Hypothalamus (tissue), 51 donors: Measurements from ENCODE around the gene RAPGEFL1.
"Not testable (repeated sequence)": the region's sequence is repeated elsewhere in the genome, so short reads cannot be mapped to it uniquely, and the experiment has no call there.

Experiments
- DNase-seq, 51 donors: peaks; one replicate each; lab custom pipeline; 2025; lab: John Stamatoyannopoulos, UW

Gene RAPGEFL1, protein sequence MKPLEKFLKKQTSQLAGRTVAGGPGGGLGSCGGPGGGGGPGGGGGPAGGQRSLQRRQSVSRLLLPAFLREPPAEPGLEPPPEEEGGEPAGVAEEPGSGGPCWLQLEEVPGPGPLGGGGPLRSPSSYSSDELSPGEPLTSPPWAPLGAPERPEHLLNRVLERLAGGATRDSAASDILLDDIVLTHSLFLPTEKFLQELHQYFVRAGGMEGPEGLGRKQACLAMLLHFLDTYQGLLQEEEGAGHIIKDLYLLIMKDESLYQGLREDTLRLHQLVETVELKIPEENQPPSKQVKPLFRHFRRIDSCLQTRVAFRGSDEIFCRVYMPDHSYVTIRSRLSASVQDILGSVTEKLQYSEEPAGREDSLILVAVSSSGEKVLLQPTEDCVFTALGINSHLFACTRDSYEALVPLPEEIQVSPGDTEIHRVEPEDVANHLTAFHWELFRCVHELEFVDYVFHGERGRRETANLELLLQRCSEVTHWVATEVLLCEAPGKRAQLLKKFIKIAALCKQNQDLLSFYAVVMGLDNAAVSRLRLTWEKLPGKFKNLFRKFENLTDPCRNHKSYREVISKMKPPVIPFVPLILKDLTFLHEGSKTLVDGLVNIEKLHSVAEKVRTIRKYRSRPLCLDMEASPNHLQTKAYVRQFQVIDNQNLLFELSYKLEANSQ

DNA sequence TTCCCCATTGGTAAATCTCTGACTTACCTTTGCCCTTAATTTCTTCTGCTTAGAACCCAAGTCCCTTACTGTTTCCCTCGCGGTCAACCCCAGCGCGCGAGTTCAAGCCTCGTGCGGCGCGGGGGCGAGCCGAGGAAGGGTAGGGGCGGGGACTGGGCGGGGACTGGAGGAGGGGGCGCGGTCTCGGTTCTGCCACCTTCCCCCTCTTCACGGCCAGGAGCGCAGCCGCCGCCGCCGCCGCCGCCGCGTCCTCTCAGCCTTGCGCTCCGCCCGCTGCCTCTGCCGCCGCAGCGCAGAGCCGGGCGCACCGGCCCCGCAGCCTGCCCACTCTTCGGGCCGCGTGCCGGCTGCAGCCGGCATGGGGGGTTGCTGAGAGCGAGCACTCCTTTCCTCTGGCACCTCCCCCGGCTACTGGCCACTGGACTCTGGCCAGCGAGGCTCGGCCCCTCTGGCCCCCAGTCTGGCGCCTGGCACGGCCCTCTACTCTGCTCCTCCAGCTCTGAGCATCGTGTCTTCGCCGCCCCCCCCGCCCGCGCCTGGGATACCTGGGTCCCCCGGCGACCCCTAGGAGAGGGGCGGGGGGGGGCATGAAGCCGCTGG lies at the start of gene RAPGEFL1:
Gene RAPGEFL1, plus strand, starts transcription at position 196 of the 600 bp plus-strand sequence. Its CDS starts 392 bp downstream, at position 588.
- peak in 36 of 51 donors; percentile 8 to 70 (median 46) for DNase-seq

DNA sequence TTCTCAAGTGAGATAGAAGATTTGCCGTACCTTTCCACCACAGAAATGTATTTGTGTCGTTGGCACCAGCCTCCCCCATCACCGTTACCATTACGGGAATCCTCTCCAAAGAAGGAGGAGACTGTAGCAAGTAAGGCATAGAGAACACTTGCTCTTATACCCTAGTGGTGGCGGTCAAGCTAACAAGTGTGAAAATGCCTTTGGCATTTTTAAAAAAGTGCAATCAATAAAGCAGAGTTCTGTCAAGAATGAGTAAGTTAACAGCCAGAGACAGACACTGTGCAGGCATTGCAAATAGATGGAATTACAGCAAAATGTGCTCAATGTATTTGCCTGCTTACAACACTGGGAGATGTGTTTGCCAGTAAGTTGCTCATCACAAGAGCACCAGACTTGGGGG lies 47.8 kb upstream of the RAPGEFL1 start:
- DNase-seq = no peak

DNA sequence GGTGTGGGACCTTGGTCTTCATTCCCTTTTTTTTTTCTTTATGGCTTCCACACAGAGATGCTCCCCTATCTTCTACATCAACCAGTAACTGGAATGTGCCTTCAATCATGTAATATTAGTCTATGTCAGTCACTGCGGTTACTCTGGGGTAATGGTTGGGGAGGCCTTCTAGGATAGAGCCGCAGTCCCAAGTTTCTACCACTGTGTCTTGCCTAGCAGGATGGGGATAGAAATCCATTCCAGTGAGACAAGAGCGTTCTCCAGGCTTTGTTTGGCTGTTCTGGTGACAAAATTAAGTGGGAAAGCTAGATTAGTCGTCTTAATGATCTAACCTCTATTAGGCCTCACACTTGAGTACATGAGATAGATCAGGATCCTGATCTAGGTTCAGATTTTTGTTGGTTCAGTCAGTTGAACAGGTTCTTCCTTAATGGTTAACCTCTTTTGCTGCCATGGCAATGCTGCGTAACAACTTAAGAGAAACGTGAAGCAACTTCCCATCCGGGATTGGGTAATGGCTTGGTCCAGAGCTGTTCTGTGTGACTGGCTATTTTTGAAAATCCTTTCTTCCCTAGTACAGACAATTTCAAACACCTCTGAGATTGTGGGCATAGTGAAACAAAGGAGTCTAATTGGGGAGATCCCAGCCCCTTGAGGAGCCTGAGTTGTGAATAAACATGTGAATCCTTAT lies 46.8 kb upstream of the RAPGEFL1 start:
- peak in 3 of 51 donors; percentile 4 to 26 (median 5) for DNase-seq

DNA sequence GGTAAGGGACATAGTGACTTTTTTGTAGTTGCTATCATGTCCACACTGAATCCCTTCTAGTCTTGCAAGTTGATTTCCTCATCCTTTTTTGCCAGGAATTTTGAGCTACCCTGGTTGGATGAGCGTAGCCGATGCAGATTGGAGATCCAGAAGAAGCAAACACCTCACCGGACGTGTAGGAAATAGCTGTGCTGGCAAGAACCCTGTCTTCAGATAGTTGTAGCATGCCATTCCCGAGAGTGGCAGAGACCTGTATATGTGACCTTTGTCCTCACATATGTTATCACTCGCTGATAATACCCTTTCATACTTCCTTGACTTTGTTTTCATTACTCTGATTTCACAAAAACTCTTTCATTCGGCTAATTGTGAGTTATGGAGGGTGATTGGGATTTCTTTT lies 43.1 kb upstream of the RAPGEFL1 start:
- DNase-seq = no peak

DNA sequence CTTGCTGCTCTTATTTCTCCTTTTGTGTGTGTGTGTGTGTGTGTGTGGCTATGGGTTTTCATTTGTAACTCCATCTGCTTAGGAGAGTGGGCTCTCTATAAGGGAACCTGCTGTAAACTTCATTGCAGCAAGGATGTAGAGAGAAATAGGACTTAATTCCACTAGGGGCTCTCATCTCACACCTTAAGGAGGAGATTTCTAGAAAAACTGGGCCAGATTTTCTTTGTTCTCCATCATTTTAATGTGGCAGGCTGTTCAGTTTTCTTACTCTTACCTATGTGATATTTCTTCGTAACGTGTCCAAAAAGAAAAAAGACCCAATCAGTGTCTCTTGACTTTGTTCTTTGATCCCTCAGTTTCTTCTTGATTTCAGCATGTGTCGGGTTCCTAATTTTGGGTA lies 41.5 kb upstream of the RAPGEFL1 start:
- no peak for DNase-seq

DNA sequence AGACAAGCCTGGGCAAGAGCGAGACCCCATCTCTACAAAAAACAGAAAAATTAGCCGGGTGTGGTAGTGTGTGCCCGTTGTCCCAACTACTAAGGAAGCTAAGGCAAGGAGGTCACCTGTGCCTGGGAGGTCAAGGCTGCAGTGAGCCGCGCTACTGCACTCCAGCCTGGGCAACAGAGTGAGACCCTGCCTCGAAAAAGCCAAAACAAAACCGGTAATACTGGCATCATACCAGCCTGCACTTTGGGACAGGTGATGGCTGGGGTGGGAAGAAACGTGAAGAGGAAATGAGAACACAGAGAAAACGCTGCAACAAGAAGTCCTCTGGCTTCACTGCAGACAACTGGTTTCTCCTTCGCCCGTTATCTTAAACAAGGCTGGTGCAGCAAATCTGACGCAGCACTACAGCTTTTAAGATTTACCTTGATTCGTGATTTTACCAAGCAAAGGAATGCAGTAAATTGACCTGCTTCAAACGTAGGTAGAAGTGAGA lies 37.7 kb upstream of the RAPGEFL1 start:
- DNase-seq = peak in 11 of 51 donors; percentile 4 to 55 (median 24)

DNA sequence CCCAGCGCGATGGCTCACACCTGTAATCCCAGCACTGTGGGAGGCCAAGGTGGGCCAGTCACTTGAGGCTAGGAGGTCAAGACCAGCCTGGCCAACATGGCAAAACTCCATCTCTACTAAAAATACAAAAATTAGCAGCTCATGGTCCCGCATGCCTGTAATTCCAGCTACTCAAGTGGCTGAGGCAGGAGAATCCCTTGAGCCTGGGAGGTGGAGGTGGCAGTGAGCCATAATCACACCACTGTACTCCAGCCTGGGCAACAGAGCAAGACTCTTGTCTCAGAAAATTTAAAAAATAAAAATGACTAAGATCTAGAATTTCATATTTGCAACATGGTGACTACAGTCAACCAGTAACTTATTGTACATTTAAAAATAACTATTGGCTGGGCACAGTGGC lies 34.1 kb upstream of the RAPGEFL1 start:
- not testable (repeated sequence) for DNase-seq

DNA sequence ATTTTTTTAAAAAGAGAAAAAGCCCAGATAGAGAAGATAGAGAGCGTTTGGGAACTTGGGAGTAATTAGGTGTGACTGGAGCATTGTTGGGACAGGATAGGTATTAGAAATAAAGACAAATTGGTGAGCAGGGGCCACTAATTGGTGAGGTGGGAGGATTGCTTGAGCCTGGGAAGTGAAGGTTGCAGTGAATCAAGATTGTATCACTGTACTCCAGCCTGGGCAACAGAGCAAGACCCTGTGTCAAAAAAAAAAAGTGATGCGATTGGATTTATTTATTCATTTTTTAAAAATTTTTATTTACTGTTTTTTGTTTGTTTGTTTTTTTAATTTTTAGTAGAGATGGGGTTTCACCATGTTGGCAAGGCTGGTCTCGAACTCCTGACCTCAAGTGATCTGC lies 31.8 kb upstream of the RAPGEFL1 start:
- DNase-seq = no peak

DNA sequence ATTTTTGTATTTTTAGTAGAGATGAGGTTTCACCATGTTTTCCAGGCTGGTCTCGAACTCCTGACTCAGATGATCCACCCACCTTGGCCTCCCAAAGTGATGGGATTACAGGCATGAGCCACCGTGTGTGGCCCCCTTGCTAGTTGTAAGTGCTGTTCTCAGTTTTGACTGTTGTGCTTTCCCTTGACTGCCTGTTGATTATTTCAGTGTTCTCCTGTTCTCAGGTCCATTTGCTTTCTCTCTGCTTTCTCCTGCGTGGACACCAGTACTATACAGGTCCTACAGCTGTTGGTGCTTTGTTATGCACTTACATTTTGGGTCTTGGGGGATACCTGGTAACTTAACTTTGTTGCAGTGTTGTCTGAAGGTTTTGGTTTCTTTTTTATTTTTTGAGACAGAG lies 28.7 kb upstream of the RAPGEFL1 start:
- no peak for DNase-seq

DNA sequence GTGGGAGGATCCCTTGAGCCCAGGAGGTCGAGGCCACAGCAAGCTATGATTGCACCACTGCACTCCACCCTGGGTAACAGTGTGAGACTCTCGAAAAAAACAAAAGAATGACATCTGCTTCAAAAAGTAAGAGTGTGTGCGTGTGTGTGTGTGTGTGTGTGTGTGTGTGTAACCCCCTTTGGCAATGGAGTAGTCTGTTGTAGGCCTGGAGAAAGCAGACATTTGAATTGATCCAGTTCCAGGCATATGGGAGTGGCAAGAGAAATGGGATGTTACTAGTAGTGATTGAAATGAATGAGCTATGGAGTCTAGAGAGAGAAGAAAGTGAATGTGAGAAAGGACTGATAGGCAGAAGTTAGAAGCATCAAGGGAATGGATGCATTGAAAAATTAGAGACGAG lies 27.0 kb upstream of the RAPGEFL1 start:
- no peak for DNase-seq

DNA sequence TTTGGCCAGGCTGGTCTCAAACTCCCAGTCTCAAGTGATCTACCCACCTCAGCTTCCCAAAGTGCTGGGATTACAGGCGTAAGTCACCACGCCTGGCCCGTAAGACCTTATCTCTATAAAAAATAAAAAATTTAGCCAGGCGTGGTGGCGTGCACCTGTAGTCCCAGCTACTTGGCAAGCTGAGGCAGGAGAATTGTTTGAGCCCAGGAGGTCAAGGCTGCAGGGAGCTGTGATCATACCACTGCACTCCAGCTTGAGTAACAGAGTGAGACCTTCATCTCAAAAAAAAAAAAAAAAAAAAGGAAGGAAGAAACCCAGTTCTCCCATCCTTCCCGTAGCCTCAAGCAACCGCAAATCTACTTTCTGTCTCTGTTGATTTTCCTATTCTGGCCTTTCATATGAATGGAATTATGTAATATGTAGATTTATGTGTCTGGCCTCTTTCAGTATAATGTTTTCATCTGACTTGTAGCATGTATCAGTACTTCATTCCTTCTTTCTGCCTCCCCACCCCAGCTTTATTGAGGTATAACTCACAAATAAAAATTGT lies 25.8 kb upstream of the RAPGEFL1 start:
- no peak for DNase-seq

DNA sequence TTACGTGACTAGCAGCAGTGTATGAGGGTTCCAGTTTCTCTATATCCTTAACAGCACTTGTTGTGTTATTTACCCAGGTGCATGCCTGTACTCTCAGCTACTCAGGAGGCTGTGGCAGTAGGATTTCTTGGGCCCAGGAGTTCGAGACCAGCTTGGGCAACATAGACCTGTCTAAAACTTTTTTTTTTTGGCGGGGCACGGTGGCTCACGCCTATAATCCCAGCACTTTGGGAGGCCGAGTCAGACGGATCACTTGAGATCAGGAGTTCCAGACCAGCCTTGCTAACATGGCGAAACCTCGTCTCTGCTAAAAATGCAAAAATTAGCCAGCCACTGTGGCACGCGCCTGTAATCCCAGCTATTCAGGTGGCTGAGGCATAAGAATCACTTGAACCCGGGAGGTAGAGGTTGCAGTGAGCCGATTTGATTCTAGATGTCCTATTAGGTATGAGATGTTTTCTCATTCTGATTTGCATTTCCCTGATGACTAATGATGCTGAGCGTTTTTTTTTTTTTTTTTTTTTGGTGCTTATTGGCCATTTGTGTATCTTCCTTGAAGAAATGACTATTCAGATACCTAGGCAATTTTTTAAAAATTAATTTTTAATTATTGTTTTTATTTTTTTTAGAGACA lies 23.6 kb upstream of the RAPGEFL1 start:
- DNase-seq = no peak

DNA sequence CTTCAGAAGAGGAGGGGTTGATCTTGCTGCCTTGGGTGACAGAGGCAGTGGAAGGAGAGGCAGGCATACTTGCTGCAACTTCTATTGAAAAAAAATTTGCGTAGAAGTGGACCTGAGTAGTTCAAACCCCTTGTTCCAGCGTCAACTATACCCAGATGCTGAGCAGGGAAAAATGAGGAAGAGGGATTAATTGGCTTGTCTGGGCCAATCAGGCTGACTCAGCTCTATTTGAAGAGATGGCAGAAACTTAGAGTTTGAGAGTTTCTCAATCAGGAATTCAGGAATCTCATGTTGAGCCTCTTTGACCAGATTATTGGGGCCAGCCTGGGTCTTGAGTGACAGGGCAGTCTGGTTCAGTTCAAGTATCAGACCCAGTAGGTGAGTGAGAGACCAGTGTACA lies 19.3 kb upstream of the RAPGEFL1 start:
- DNase-seq = no peak

DNA sequence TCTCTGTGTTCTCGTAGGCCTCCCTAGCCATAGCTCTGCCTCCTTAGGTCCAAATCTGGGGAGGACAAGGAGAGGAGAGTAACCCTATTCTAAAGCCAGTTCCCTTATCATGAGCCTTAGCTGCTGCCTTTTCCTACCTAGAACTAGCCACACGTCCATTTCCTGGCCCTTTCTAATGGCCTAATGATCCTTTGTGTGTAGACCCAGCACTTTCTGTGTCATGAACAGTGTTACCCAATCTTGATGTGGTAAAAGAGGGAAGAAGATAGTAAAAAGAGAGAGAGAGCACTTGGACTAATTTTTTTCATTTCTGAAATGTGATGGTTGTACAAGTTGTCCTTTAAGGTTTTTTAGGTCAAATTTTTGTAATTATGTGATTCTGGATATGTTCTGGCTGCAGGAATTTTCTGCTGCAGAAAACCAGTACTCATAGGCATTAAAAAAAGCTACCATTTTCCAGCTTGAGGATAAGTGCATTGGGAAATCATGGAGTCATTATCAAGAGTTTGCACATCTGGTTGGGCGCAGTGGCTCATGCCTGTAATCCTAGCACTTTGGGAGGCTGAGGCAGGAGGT lies 18.7 kb upstream of the RAPGEFL1 start:
- no peak for DNase-seq

DNA sequence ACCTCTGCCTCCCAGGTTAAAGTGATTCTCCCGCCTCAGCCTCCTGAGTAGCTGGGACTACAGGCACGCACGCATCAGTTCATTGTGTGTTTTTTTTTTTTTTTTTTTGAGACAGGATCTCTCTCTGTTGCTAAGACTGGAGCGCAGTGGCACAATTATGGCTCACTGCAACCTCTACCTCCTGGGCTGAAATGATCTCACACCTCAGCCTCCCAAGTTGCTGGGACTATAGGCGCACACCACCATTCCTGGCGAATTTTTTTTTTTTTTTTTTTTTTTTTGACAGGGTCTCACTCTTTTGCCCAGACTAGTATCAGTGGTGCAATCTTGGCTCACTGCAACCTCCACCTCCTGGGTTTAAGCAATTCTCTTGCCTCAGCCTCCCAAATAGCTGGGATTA lies 17.8 kb upstream of the RAPGEFL1 start:
- DNase-seq = no peak

DNA sequence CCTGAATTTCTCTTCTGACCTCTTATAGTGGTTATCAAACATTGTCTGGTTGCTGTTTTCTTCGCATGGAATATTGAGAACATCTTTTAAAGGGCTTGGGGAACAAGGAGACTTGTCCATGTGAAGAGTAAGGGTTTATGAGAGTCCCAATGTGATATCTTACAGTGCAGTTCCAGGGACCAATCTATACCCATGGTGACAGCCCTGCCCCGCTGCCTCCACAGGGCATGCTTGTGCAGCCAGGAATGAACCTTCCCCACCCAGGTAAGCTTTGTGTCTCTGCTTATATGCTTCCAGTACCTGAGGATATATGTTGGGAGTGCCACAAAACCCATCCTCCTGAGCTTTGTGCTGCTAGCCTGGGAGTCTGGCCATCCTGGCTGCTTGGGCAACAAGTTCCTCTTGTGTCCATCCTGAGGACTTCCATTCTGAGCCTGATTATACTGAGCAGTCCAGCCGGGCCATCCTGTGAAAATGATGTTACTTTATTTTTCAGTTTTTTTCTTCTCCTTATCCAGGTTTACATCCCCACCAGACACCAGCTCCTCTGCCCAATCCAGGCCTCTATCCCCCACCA lies 9.5 kb upstream of the RAPGEFL1 start:
- DNase-seq = no peak

DNA sequence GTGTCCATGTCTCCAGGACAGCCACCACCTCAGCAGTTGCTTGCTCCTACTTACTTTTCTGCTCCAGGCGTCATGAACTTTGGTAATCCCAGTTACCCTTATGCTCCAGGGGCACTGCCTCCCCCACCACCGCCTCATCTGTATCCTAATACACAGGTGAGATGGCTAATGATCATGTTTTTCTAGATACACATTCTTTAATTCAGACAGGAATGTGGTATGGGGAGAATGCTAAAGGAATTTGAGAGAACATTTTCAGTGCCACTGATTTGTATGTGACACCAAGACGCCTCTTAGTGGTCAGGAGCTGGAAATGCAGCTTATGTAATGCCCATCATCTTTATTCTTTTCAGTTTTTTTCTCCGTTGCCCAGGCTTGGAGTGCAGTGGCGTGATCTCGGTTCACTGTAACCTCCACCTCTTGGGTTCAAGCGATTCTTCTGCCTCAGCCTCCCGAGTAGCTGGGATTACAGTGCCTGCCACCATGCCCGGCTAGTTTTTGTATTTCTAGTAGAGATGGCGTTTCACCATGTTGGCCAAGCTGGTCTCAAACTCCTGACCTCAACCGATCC lies 8.9 kb upstream of the RAPGEFL1 start:
- peak in 14 of 51 donors; percentile 5 to 68 (median 19) for DNase-seq

DNA sequence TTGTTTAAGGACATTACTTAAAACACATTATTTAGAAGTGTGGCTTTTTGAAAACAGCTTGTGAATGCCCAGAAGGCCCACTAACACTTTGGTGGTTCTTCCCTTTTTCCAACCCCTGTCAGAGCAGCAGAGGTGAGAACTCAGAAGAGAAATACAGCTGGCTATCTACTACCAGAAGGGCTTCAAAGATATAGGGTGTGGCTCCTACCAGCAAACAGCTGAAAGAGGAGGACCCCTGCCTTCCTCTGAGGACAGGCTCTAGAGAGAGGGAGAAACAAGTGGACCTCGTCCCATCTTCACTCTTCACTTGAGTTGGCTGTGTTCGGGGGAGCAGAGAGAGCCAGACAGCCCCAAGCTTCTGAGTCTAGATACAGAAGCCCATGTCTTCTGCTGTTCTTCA lies 6.9 kb upstream of the RAPGEFL1 start:
- DNase-seq = no peak

DNA sequence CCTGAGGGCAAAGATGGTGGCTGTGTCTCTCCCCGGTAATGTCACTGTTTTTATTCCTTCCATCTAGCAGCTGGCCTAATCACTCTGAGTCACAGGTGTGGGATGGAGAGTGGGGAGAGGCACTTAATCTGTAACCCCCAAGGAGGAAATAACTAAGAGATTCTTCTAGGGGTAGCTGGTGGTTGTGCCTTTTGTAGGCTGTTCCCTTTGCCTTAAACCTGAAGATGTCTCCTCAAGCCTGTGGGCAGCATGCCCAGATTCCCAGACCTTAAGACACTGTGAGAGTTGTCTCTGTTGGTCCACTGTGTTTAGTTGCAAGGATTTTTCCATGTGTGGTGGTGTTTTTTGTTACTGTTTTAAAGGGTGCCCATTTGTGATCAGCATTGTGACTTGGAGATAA lies 5.5 kb upstream of the RAPGEFL1 start:
- no peak for DNase-seq
